H4 (cell line): ENCODE results near the gene DHRS7. TPM values are rescaled to one million over a fixed set of nuclear protein-coding genes. Genes with fewer than 3 reads are reported as not detected.
A peak's percentile ranks its signal among the peaks of the same experiment; 100 is the strongest.

Experiments used
- DNase-seq: peaks from one replicate; pipeline ENCODE4 v3.0.0-alpha.2; 2015; ENCODE audit warnings: low spot score
- total RNA-seq: library from RNA; depleted of rRNA; stranded (reverse); fragments of >200 nt; shearing (Covaris generic); gene quantifications from 2 replicates; pipeline ENCODE4 v1.2.3, GENCODE V29; 2014; rRNA removed

Gene DHRS7
- 61.9 and 79.6 TPM in 2 replicates for total RNA-seq

DNA sequence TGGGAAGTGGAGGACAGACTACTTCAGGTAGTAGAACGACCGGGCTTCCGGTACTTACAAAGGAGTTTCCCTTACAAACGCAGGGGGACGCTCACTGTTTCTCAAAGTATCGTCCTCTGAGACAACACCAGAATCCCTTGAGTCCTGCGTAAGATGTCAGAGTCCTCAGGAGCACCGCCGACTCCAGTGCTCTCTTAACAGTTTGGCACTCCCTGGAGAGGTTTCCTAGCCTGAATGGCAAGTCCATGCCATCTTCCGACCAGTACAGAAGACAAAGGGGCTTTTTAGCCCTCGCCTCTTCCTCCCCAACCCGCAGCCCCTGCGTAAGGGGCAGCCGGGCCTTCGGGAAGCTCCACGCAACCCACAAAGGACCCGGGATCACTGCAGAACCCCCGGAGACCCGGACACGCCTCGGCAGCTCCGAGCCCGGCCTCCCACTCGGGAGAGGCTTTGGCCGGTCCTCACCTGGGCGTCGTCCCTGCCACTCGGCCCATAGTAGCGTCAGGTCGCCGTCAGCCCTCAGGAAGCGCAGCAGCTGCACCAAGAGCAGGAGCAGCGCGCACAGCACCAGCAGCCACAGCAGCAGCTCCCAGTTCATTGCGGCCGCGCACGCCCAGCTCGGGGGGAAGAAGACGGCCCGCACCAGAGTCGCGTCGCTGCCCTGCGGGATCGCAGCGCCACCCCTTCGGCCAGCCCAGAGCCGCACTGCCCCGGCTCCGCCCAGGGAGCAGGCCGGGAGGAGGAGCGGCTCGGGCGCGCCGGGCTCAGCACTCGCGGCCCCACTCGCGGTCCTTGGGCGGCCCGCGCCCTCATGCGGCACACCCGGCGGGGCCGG is at the start of gene DHRS7:
TSS of gene DHRS7 (minus strand) at position 687 of the 835 bp plus-strand sequence. CDS start at position 598, 89 bp downstream.
- peak; percentile 66 for DNase-seq

DNA sequence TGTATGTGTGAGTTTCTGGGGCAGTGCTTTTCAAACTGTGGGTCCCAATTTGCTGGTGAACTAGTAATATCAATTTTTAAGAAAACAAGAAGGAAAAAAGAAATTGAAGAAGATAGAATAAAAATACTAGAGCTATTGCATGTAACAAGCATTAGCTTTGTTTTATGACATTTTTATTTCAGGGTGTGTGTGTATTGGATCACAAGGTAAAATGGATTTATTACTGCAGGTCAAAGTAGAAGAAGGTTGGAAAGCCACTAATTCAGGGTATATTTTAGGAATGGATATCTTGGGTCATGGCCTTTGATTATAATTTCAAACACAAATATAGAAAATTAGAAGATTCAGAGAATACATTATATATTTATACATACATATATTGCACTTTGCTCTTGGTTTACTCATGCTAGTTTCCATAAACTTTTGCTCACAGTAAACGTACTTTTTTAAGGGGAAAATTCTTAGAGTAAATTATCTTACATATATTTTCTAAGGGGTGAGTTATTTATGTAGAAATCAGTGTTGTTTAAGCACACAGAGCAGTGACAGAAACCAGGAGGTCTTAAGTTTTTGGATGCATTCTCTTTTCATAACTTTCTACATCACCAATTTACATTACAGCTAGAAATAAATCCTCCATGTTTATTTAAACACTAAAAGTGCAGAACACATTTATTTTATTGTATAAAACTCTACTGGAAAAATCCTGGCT is 49.4 kb upstream of the DHRS7 start:
- DNase-seq: no peak

GRCh38 chr14:60214003-60214402 is 48.8 kb upstream of the DHRS7 start:
- no peak for DNase-seq

DNA sequence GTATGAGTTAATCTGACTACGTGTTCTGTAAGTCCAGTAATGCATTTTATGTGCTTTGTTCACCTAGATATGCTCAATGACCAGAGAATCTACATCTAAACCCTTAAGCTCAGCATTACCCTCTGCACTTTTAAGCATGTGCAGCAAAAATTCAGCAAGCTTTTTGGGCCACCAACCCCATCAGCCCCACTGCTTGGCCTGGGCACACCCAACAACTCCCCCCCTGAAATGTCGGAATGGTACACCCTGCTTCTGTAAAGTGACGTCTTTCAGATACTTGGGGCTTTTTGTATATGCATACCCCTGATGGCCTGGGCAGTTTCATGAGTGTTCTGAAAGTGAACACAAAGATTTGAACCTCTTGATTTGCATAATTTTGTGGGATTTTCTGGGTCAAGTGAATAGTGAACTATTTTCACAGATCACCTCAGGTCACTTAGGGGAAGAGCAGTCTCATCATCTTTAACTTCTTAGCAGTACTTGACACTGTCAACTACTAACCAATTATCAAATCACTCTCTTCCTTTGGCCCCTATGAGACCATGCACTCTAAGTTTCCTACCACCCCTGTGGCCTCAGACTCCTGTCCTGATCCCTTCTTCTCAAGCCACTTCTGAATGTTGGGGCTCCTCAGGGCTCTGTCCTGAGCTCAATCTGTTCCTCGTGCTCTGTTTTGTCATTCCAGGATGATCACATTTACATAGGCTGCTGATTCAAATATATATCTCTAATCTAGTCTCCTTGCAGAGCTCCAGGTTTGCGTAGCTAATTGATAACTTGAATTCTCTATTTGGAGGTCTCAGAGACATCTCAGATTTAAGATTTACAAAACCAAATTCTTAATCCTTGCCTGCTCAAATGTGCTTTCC is 47.5 kb upstream of the DHRS7 start:
- no peak for DNase-seq

DNA sequence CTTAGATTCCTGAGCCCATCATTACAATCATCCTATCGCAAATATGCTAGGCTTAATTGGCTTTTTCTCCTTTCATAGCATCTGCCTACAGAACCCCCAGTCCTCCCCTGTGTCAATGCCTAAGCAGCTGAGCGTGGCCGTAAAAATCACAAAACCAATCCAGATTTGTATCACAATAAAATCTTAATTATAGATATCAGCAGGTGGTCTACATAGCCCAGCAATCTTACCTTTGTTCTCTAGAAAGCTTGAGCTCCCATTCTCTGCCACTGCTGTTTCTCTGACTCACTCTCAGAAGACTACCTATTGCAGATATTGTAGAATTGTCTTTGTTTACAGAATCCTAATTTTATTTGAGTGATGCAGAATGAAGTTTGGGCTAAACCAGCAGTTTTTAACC is 46.0 kb upstream of the DHRS7 start:
- DNase-seq: no peak

DNA sequence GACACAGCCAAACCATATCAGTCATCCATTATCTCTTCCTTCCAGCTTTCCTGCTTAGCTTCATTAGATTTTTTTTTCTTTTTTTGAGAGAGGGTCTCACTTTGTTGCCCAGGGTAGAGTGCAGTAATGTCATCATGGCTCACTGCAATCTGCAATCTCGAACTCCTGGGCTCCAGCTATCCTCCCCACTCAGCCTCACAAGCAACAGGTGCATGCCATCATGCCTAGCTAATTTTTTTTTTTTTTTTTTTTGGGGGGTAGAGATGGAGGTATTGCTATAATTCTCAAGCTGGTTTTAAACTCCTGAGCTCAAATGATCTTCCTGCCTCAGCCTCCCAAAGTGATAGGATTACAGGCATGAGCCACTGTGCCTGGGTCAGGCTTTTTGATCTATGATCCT is 45.5 kb upstream of the DHRS7 start:
- DNase-seq: no peak

GRCh38 chr14:60206837-60207533 is 41.8 kb upstream of the DHRS7 start:
- no peak for DNase-seq

DNA sequence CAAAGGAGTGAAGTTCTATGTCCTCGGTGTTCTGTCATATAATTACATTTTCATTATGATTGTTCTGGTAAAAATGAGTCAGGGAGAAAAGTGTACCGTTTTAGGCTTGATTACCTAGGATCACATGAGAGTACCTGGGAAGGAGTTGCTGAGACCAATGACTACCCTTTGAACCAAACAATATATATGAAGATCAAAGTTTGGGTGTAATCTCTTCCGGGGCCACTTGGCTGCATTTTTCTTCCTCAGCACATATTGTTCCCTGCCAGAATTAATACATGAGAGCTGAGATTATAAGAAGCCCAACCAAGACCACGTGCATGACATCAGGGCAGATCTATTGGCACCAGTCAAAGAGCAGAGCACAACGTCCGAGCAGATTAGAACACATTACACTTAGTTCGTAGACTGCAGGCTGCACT is 41.1 kb upstream of the DHRS7 start:
- DNase-seq: no peak

GRCh38 chr14:60204843-60205774 is 39.9 kb upstream of the DHRS7 start:
- DNase-seq: no peak

DNA sequence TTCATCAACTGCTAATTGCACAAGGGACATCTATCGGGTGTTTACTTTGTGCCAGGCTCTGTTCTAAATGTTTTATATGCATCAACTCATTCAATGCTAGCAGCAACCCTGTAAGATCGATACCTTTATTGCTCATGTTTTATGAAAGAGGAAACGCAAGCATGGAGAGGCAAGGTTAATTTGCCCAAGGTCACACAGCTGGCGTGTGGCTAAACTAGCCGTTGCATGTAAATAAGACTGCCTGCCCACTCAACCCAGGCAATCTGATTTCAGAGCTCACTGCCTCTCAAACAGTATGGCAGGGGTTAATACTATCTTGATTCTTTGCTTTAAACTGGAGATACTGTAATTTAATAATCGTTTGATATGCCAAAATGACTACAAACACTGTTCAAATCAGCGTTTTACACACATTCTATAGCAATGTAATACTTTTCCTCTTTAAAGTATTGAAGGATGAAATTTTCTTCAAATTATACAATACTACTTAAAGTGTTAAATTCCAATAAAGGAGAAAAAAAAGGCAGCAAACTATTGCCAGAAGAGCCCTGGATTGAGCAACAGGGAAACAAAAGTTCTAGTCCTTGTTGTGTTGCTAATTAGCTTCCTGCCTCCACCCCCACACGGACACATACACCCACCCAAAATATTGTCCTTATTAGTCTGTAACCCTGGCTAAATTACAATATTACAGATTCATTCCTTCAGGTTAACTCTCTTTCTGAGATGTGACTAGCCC is 39.1 kb upstream of the DHRS7 start:
- DNase-seq: no peak

- no peak for DNase-seq
Observed at GRCh38 chr14:60199321-60199720, 34.1 kb upstream of the DHRS7 start.

GRCh38 chr14:60197629-60198303 is 32.6 kb upstream of the DHRS7 start:
- no peak for DNase-seq

GRCh38 chr14:60196291-60196690 is 31.1 kb upstream of the DHRS7 start:
- no peak for DNase-seq

DNA sequence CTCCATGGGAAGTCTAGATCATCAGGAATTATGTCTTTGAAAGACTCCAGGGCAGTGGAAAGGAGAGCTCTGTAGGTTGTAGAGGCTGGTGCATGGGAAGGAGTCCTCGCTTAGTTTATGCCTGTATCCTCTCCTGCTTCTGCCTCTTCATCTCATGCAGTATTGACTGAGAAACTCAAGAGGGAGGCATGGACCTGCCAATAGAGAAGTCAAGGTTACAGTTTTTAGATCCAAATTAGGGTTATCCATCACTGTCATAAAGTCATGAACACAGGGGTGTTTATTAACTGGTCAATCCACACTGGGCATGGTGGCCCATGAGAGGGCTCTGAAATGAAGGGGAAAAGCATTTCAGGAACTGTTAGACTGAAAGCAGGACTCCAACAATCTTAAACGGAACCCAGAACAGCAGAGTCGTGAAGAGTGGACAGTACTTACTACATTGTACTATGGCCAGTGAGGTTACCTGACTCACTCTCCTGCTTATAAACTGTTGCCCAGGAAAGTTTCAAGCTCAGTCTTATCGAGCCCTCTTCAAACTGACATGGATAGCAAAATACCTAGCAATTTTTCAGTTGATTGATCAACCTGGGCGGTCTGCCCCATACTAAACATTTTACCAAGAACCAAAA is 30.1 kb upstream of the DHRS7 start:
- DNase-seq: no peak

- no peak for DNase-seq
Observed at GRCh38 chr14:60189923-60190840, 25.0 kb upstream of the DHRS7 start.

GRCh38 chr14:60188696-60189095 is 23.5 kb upstream of the DHRS7 start:
- no peak for DNase-seq

- DNase-seq: no peak
Observed at GRCh38 chr14:60188115-60188514, 22.9 kb upstream of the DHRS7 start.
